Astrocyte (in vitro differentiated cells and primary cell): ENCODE data around the gene MBTD1.

Experiments
- EZH2 ChIP-seq: IDR thresholded peaks from 2 replicates; pipeline ENCODE4 v1.6.1; 2012; ENCODE audit warnings: mild to moderate bottlenecking, low read length, inconsistent platforms; ENCODE audit not compliant: insufficient read depth
- TF ChIP-seq, protein P1 (sequence below): IDR thresholded peaks from 2 replicates; pipeline ENCODE4 v1.5.1; 2011; ENCODE audit warnings: low read depth, mild to moderate bottlenecking, inconsistent platforms, low read length, moderate library complexity; ENCODE audit not compliant: insufficient read depth

DNA sequence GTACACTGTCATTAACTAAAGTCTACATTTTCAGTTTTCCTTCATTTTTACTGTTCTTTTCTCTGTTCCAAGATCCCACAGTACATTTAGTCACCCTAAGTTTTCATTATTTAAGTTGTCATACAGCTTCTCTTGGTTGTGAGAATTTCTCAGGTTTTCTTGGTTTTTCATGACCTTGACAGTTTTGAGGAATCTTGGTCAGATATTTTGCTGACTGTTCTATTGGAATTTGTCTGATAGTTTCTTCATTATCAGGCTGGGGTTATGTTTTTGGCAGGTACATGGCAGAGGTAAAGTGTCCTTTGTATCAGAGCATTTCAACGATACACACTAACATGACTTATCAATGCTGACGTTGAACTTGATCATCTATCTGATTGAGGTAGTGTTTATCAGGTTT is 19.6 kb downstream of the MBTD1 start:
- TF ChIP-seq, protein P1, sequence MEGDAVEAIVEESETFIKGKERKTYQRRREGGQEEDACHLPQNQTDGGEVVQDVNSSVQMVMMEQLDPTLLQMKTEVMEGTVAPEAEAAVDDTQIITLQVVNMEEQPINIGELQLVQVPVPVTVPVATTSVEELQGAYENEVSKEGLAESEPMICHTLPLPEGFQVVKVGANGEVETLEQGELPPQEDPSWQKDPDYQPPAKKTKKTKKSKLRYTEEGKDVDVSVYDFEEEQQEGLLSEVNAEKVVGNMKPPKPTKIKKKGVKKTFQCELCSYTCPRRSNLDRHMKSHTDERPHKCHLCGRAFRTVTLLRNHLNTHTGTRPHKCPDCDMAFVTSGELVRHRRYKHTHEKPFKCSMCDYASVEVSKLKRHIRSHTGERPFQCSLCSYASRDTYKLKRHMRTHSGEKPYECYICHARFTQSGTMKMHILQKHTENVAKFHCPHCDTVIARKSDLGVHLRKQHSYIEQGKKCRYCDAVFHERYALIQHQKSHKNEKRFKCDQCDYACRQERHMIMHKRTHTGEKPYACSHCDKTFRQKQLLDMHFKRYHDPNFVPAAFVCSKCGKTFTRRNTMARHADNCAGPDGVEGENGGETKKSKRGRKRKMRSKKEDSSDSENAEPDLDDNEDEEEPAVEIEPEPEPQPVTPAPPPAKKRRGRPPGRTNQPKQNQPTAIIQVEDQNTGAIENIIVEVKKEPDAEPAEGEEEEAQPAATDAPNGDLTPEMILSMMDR: no peak
- TF ChIP-seq EZH2: no peak
